Ovary (tissue), 9 donors: ENCODE results near the gene TSSC4. TPM values are rescaled to one million over a fixed set of nuclear protein-coding genes. Genes with fewer than 3 reads are reported as not detected.

ENCODE experiments used
- DNase-seq, 5 donors: peaks; one replicate each; pipeline ENCODE4 v3.0.0-alpha.2; 2019 to 2020
- H3K27ac ChIP-seq, 2 donors: fragments of 200-600 bp; one replicate each; pipeline versions ENCODE4 v1.5.1 to v1.8.0; 2019 to 2022
- H3K27me3 ChIP-seq: fragments of 200-600 bp; one replicate; pipeline ENCODE4 v1.8.0; 2022
- H3K36me3 ChIP-seq: fragments of 200-600 bp; sonication (generic); one replicate; pipeline ENCODE4 v1.5.1; 2019
- H3K4me1 ChIP-seq: one replicate; pipeline ENCODE4 v1.8.1; 2013; ENCODE audit warnings: mild to moderate bottlenecking, moderate library complexity; ENCODE audit not compliant: insufficient read depth
- H3K4me3 ChIP-seq: fragments of 200-600 bp; sonication (generic); one replicate; pipeline ENCODE4 v1.5.1; 2017
- H3K9me3 ChIP-seq, 2 donors: fragments of 200-600 bp in 1 of 2; sonication (generic) in 1 of 2; one replicate each; pipeline versions ENCODE4 v1.5.1 to v1.8.1; 2013 to 2019; ENCODE audit warnings: mild to moderate bottlenecking in 1 of 2, moderate library complexity in 1 of 2
- EP300 ChIP-seq: sonication (generic); formaldehyde crosslinking; IDR thresholded peaks from one replicate; pipeline ENCODE4 v1.6.1; 2017; ENCODE audit warnings: antibody characterized with exemption
- POLR2A ChIP-seq: fragments of 450-650 bp; IDR thresholded peaks from one replicate; pipeline ENCODE4 v1.6.1; 2017; ENCODE audit warnings: antibody characterized with exemption, mild to moderate bottlenecking, moderate library complexity
- WGBS, 3 donors: extraction: QIAGEN DNeasy Blood & Tissue Kit in 1 of 3; methylation state at CpG; one replicate each; pipeline versions ENCODE4 v1.1.5 to v1.1.7; 2013 to 2017; 5-methylcytosine and 5-hydroxymethylcytosine counted together
- intact Hi-C, 4 donors: fragments of 100-400 bp; cut with DNase I; formaldehyde crosslinking; loops; one replicate each; pipeline versions ENCODE4 v1.11.0 to v1.15.1; 2022 to 2023
- polyA plus RNA-seq, 2 donors: library from polyadenylated mRNA; stranded (reverse); fragments of 200-250 nt in 1 of 2; fragments of 350-450 nt in 1 of 2; fragmentation: Illumina TruSeq in 1 of 2; extraction: RNeasy Lipid Tissue Mini Kit (QIAGEN cat#74804) in 1 of 2; gene quantifications; one replicate each; pipeline ENCODE4 v1.2.3, GENCODE V29; 2013 to 2014
- total RNA-seq, 7 donors: library from RNA; depleted of rRNA in 2 of 7; stranded (reverse); fragments of >200 nt in 2 of 7; fragmentation: NEBNext Ultra II Directional in 3 of 7; extraction: Animal tissue kit (Norgen Biotek cat#: 25700) in 3 of 7; gene quantifications; one replicate each; pipeline versions ENCODE4 v1.1.0 to v1.2.4, GENCODE V29; 2016 to 2023
- TF ChIP-seq, protein P1 (sequence below), 3 donors: fragments of 450-650 bp in 2 of 3; fragments of 200-600 bp in 1 of 3; IDR thresholded peaks; one replicate each; pipeline versions ENCODE4 v1.5.1 to v1.8.0; 2016 to 2022; ENCODE audit warnings: antibody characterized with exemption in 3 of 3, mild to moderate bottlenecking in 1 of 3
- donor health status: DM: no; HTN: no; CAD: no; lungs with moderate emphysema.
- donor health status: DM: no; HTN: no; CAD: no.
- donor health status: Bipolar disorder and iron deficiency.
- donor health status: DM: yes; HTN: yes; CAD: no.
- donor health status: DM: no; HTN: no; CAD: no.
- donor health status: DM: yes; HTN: yes; CAD: no.

Gene TSSC4
- total and polyA plus RNA-seq, 9 donors: 1.3 to 73.4 (median 41.7) TPM

- no peak overlapping the region for H3K4me3 ChIP-seq
- H3K27ac ChIP-seq: no peak overlapping the region
- no peaks in the 10 kb centered on the region for H3K9me3 ChIP-seq
- no peaks in the 10 kb centered on the region for H3K27me3 ChIP-seq
- intact Hi-C loops: loop anchor here in 1 of 4 donors (10.0 kb wide), 1 partner anchor 486 kb away; no protein-coding TSS in a partner anchor
- no peaks in the 10 kb centered on the region for H3K36me3 ChIP-seq
- H3K4me1 ChIP-seq: no peaks in the 10 kb centered on the region
- DNase-seq: no peak
- no peak for TF ChIP-seq EP300
- TF ChIP-seq, protein P1, sequence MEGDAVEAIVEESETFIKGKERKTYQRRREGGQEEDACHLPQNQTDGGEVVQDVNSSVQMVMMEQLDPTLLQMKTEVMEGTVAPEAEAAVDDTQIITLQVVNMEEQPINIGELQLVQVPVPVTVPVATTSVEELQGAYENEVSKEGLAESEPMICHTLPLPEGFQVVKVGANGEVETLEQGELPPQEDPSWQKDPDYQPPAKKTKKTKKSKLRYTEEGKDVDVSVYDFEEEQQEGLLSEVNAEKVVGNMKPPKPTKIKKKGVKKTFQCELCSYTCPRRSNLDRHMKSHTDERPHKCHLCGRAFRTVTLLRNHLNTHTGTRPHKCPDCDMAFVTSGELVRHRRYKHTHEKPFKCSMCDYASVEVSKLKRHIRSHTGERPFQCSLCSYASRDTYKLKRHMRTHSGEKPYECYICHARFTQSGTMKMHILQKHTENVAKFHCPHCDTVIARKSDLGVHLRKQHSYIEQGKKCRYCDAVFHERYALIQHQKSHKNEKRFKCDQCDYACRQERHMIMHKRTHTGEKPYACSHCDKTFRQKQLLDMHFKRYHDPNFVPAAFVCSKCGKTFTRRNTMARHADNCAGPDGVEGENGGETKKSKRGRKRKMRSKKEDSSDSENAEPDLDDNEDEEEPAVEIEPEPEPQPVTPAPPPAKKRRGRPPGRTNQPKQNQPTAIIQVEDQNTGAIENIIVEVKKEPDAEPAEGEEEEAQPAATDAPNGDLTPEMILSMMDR (IDR thresholded peaks at IDR 0.05): no peak
- TF ChIP-seq POLR2A: no peak
- 55 to 65% (median 61%) methylated on average over 11 of the region's 11 CpGs for WGBS, 3 donors
These were observed 8.1 kb downstream of the TSSC4 start for GRCh38 chr11:2408671-2409070.

GRCh38 chr11:2409126-2409525, 8.6 kb downstream of the TSSC4 start:
- Histone ChIP-seq H3K9me3 (no peaks in the 10 kb centered on the region), H3K4me1 (no peaks in the 10 kb centered on the region), H3K27me3 (no peaks in the 10 kb centered on the region), H3K27ac (no peak overlapping the region), H3K4me3 (no peak overlapping the region), H3K36me3 (no peaks in the 10 kb centered on the region)
- intact Hi-C loops: loop anchor here in 1 of 4 donors (10.0 kb wide), 1 partner anchor 486 kb away; no protein-coding TSS in a partner anchor
- no peak for DNase-seq
- WGBS, 3 donors: 39 to 52% (median 51%) methylated on average over 12 to 16 of the region's 16 CpGs
- TF ChIP-seq POLR2A (no peak), EP300 (no peak)
- TF ChIP-seq, protein P1 (IDR thresholded peaks at IDR 0.05): no peak

DNA sequence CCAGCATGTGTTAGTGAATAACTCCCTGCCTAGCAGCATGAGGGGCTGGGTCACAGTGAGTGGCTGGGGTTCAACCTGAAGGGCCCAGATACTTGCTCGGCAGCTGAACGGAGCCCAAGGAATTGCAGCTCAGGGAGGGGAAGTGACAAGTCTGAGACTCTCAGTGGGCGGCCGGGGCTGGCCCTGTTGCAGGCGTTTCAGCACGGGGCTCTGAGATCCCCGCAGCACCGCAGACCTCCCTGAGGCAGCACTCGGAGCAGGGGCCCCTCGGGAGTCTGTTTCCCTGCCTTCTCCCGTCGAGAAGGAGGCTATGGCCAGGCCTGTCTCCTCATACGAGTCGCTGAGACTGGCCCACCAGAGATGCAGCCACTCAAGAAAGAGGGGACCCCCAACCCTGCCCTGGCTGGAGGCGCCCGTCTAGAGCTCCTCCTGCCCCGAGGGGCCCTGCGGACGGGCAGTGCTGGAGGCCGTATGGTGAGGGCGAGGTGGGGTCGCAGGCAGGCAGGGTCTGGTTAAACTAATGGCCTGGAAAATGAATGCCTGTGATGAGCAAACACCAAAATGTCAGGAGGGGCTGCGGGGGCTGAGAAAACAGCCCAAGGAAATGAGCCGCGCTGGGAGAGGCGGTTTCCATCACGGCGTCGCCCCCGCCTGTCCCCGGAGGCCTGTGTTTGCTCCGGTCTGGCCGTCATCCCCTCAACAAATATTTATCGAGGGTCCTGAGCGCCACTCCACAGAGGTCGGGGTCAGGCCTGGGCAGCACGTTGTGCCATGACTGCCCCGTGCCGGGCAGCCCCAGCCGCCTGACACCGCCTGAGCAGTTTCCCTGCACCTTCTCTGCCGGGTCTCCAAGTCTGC, 9.3 kb downstream of the TSSC4 start:
- H3K36me3 ChIP-seq: no peaks in the 10 kb centered on the region
- no peak overlapping the region for H3K27ac ChIP-seq
- DNase-seq: no peak
- no peak overlapping the region for H3K4me3 ChIP-seq
- TF ChIP-seq POLR2A: no peak
- no peak for TF ChIP-seq EP300
- intact Hi-C loops: loop anchor here in 2 of 4 donors (5.0 to 10.0 kb wide), 2 partner anchors 482 to 485 kb away; no protein-coding TSS in a partner anchor
- no peaks in the 10 kb centered on the region for H3K9me3 ChIP-seq
- no peaks in the 10 kb centered on the region for H3K27me3 ChIP-seq
- WGBS, 3 donors: 45 to 46% (median 45%) methylated on average over 42 of the region's 42 CpGs
- no peaks in the 10 kb centered on the region for H3K4me1 ChIP-seq

- Histone ChIP-seq H3K36me3 (no peaks in the 10 kb centered on the region), H3K4me1 (no peaks in the 10 kb centered on the region), H3K4me3 (no peak overlapping the region), H3K27ac (no peak overlapping the region), H3K9me3 (no peaks in the 10 kb centered on the region), H3K27me3 (no peaks in the 10 kb centered on the region)
- intact Hi-C loops: loop anchor here in 1 of 4 donors (5.0 kb wide), 1 partner anchor 482 kb away; no protein-coding TSS in a partner anchor
- no peak for DNase-seq
- TF ChIP-seq, protein P1 (IDR thresholded peaks at IDR 0.05): no peak
- TF ChIP-seq POLR2A (no peak), EP300 (no peak)
- 81 to 83% (median 83%) methylated on average over 7 to 9 of the region's 9 CpGs for WGBS, 3 donors
These were observed 10.1 kb downstream of the TSSC4 start for GRCh38 chr11:2410616-2411015.
